ENCODE results near the gene BAMBI. TPM values are rescaled to one million over a fixed set of nuclear protein-coding genes. Genes with fewer than 3 reads are reported as not detected.

Gene BAMBI
- total and polyA plus RNA-seq, 2 of the 8 experiments (the other 6 are each of a cell fraction or from before 2014, with no cell fraction given) = 5.6 to 26.4 TPM

- FAIRE-seq (no peak), DNase-seq (ENCODE audit: low read depth in 1 of 2, low spot score in 2 of 2) (no peak)
- Histone ChIP-seq H2BK12ac (ENCODE audit: low read depth, low read length) (no peak overlapping the region), H3K79me2 (ENCODE audit: control insufficient read depth in 1 of 2, insufficient read depth in 2 of 2, low read length in 2 of 2) (no peaks in the 10 kb centered on the region), H2BK15ac (ENCODE audit: low read length) (no peak overlapping the region), H3K4me1 (replicated peaks in 1 of 4; ENCODE audit: control insufficient read depth in 3 of 4, insufficient read depth in 4 of 4, low read length in 3 of 4) (peaks cover 2 to 11% (median 7%) of the 10 kb centered on the region in 4 experiments; a peak in 6 of 7 replicates), H3K23ac (ENCODE audit: insufficient read length) (no peak overlapping the region), H3K36me3 (ENCODE audit: control insufficient read depth in 2 of 4, insufficient read depth in 4 of 4, low read length in 3 of 4) (no peaks in the 10 kb centered on the region), H4K20me1 (replicated peaks in 1 of 2; ENCODE audit: control insufficient read depth in 1 of 2, insufficient read depth in 2 of 2, low read length in 2 of 2) (no peaks in the 10 kb centered on the region), H3K27ac (ENCODE audit: low read depth, low read length) (no peak overlapping the region), H2AFZ (ENCODE audit: low read length) (no peak overlapping the region), H4K91ac (replicated peaks; ENCODE audit: insufficient read length, low read length) (no peak overlapping the region), H3K9me3 (ENCODE audit: insufficient read depth in 2 of 2, low read depth in 1 of 2, low read length in 1 of 2) (no peaks in the 10 kb centered on the region), H3K4ac (replicated peaks; ENCODE audit: insufficient read length, low read depth, low read length) (no peak overlapping the region), H2BK5ac (ENCODE audit: low read depth, low read length) (no peak overlapping the region), H3K14ac (ENCODE audit: insufficient read length) (no peak overlapping the region), H3K4me3 (ENCODE audit: extremely low read depth in 1 of 4, insufficient read depth in 2 of 4, low read depth in 3 of 4, low read length in 4 of 4) (no peak overlapping the region), H3K9ac (replicated peaks in 1 of 4; ENCODE audit: extremely low read depth in 1 of 4, low read depth in 3 of 4, low read length in 3 of 4) (no peak overlapping the region), H4K5ac (ENCODE audit: insufficient read length, low read depth, low read length) (no peak overlapping the region), H3K18ac (ENCODE audit: extremely low read depth, low read length) (no peak overlapping the region), H4K8ac (ENCODE audit: extremely low read depth, insufficient read depth, low read length) (no peak overlapping the region), H3K4me2 (ENCODE audit: insufficient read depth in 1 of 2, low read depth in 2 of 2, low read length in 2 of 2) (no peak overlapping the region), H3K79me1 (ENCODE audit: low read depth, low read length) (no peaks in the 10 kb centered on the region), H2BK120ac (replicated peaks; ENCODE audit: low read depth, low read length) (no peak overlapping the region), H3K27me3 (replicated peaks in 1 of 4; ENCODE audit: control insufficient read depth in 3 of 4, extremely low read depth in 1 of 4, insufficient read depth in 3 of 4, low read length in 3 of 4) (no peaks in the 10 kb centered on the region), H2AK5ac (ENCODE audit: low read depth, low read length) (no peak overlapping the region), H3K56ac (replicated peaks; ENCODE audit: insufficient read length, low read depth, low read length) (no peak overlapping the region), H3K23me2 (ENCODE audit: low read depth, low read length) (no peaks in the 10 kb centered on the region), H2BK20ac (ENCODE audit: low read length) (no peak overlapping the region)
- ChIA-PET POLR2A (ENCODE audit: partially characterized antibody) (interaction anchor here (0.6 kb wide), 1 partner anchor 22 kb away, joined by 3 read pairs; no protein-coding TSS in a partner anchor), CTCF (ENCODE audit: partially characterized antibody) (interaction anchor here (1.6 kb wide), 1 partner anchor 11 kb away, joined by 3 read pairs; no protein-coding TSS in a partner anchor)
- TF ChIP-seq NANOG (IDR thresholded peaks at IDR 0.05; ENCODE audit: insufficient read depth, low read depth, low read length, poor library complexity, severe bottlenecking) (no peak), RNF2 (IDR thresholded peaks at IDR 0.05; ENCODE audit: borderline replicate concordance, low read depth, low read length, missing control alignments, poor library complexity, severe bottlenecking) (no peak), SIX5 (IDR thresholded peaks at IDR 0.05; ENCODE audit: low read depth, low read length) (no peak), TAF1 (IDR thresholded peaks at IDR 0.05; ENCODE audit: low read depth, low read length) (no peak), CBX8 (IDR thresholded peaks at IDR 0.05; ENCODE audit: borderline replicate concordance, low read depth, low read length) (no peak), BRCA1 (IDR thresholded peaks at IDR 0.05; ENCODE audit: low read depth, low read length) (no peak)
- 95% methylated on average over 3 of the region's 3 CpGs; no CpG with 5 or more reads in 1 of the 2 experiments for WGBS, 2 experiments (ENCODE audit: extremely low coverage in 1 of 2, insufficient coverage in 1 of 2, insufficient read length in 1 of 2, insufficient replicate concordance in 2 of 2, low coverage in 1 of 2, low lambda C conversion rate in 2 of 2, missing lambda C conversion rate in 1 of 2)
Measured at GRCh38 chr10:28692050-28692449, 14.7 kb downstream of the BAMBI start.

Data from H1 (cell line).